H1 (cell line): ENCODE data around the gene ZNF575. TPM values are rescaled to one million over a fixed set of nuclear protein-coding genes. Genes with fewer than 3 reads are reported as not detected.

Experiments used
- CREB1 ChIP-seq: IDR thresholded peaks from 2 replicates; pipeline ENCODE4 v1.6.1; 2012; ENCODE audit warnings: inconsistent platforms
- FOSL1 ChIP-seq: IDR thresholded peaks from 2 replicates; pipeline ENCODE4 v1.6.1; 2011; ENCODE audit warnings: mild to moderate bottlenecking, low read depth, low read length, moderate library complexity; ENCODE audit not compliant: insufficient read depth
- MAFK ChIP-seq: IDR thresholded peaks from 2 replicates; pipeline ENCODE4 v1.6.1; 2012; ENCODE audit warnings: low read depth, mild to moderate bottlenecking, improper control_type of control experiment, low read length
- RNF2 ChIP-seq: fragments of 200-900, 300-1000 bp; sonication (generic); IDR thresholded peaks from 2 replicates; pipeline ENCODE4 v1.7.1; 2016; ENCODE audit warnings: borderline replicate concordance, low read depth, mild to moderate bottlenecking, antibody characterized with exemption, low read length; ENCODE audit not compliant: poor library complexity, severe bottlenecking; ENCODE audit errors: missing control alignments
- polyA plus RNA-seq, 7 experiments: library from polyadenylated mRNA; depleted of rRNA in 3 of 7; stranded (reverse) in 5 of 7; unstranded in 2 of 7; fragments of >200 nt in 5 of 7; fragments of 200-250 nt in 2 of 7; gene quantifications; 1 replicate in 5 of 7; 2 replicates in 1 of 7; 4 replicates in 1 of 7; pipeline versions ENCODE4 v1.2.1 to v1.2.3, GENCODE V29; 2011 to 2013; ENCODE audit warnings: missing spikeins in 2 of 7, mixed read lengths in 2 of 7
- total RNA-seq: library from RNA; stranded (reverse); fragmentation: NEBNext Ultra II Directional; extraction: Animal tissue kit (Norgen Biotek cat#: 25700); gene quantifications from 2 replicates; pipeline ENCODE4 v1.2.1, GENCODE V29; 2021
- TF ChIP-seq, protein P1 (sequence below): fragments of 300-600 bp; sonication (generic); IDR thresholded peaks from 2 replicates; pipeline ENCODE4 v1.7.1; 2012; ENCODE audit warnings: low read length, moderate library complexity, mild to moderate bottlenecking, inconsistent platforms; ENCODE audit not compliant: insufficient replicate concordance

The ZNF575 gene
- total and polyA plus RNA-seq, 2 of the 8 experiments (the other 6 are each of a cell fraction or from before 2014, with no cell fraction given), result 0.05 TPM; not detected in 1

DNA sequence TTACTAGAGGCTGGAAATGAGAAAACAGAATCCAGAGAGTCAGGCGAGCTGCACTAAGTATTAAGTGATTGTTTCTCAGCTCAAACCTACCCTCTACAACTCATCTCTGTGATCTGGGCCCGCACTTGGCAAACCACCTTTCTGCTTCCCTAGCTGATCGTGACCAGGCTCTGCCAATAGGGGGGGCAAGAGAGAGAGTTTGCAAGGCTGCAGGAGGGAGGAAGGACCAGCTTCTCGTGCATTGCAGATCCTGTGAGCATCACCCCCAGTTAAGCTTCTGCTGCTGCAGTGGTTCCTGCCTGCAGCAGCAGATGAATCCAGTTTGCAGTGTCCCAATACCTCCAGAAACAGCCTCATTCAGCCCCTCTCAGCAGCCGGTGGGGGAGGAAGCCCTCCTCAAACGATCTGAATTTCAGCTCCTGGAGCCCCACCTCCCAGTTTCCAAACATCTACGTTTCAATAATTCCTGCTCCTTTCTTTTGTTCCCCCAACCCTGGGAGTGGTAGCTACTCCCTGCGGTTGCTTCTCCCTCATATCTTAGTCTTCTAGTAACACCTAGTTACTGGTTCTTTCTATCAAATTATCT, 22.3 kb downstream of the ZNF575 start (continued):
- TF ChIP-seq, protein P1, sequence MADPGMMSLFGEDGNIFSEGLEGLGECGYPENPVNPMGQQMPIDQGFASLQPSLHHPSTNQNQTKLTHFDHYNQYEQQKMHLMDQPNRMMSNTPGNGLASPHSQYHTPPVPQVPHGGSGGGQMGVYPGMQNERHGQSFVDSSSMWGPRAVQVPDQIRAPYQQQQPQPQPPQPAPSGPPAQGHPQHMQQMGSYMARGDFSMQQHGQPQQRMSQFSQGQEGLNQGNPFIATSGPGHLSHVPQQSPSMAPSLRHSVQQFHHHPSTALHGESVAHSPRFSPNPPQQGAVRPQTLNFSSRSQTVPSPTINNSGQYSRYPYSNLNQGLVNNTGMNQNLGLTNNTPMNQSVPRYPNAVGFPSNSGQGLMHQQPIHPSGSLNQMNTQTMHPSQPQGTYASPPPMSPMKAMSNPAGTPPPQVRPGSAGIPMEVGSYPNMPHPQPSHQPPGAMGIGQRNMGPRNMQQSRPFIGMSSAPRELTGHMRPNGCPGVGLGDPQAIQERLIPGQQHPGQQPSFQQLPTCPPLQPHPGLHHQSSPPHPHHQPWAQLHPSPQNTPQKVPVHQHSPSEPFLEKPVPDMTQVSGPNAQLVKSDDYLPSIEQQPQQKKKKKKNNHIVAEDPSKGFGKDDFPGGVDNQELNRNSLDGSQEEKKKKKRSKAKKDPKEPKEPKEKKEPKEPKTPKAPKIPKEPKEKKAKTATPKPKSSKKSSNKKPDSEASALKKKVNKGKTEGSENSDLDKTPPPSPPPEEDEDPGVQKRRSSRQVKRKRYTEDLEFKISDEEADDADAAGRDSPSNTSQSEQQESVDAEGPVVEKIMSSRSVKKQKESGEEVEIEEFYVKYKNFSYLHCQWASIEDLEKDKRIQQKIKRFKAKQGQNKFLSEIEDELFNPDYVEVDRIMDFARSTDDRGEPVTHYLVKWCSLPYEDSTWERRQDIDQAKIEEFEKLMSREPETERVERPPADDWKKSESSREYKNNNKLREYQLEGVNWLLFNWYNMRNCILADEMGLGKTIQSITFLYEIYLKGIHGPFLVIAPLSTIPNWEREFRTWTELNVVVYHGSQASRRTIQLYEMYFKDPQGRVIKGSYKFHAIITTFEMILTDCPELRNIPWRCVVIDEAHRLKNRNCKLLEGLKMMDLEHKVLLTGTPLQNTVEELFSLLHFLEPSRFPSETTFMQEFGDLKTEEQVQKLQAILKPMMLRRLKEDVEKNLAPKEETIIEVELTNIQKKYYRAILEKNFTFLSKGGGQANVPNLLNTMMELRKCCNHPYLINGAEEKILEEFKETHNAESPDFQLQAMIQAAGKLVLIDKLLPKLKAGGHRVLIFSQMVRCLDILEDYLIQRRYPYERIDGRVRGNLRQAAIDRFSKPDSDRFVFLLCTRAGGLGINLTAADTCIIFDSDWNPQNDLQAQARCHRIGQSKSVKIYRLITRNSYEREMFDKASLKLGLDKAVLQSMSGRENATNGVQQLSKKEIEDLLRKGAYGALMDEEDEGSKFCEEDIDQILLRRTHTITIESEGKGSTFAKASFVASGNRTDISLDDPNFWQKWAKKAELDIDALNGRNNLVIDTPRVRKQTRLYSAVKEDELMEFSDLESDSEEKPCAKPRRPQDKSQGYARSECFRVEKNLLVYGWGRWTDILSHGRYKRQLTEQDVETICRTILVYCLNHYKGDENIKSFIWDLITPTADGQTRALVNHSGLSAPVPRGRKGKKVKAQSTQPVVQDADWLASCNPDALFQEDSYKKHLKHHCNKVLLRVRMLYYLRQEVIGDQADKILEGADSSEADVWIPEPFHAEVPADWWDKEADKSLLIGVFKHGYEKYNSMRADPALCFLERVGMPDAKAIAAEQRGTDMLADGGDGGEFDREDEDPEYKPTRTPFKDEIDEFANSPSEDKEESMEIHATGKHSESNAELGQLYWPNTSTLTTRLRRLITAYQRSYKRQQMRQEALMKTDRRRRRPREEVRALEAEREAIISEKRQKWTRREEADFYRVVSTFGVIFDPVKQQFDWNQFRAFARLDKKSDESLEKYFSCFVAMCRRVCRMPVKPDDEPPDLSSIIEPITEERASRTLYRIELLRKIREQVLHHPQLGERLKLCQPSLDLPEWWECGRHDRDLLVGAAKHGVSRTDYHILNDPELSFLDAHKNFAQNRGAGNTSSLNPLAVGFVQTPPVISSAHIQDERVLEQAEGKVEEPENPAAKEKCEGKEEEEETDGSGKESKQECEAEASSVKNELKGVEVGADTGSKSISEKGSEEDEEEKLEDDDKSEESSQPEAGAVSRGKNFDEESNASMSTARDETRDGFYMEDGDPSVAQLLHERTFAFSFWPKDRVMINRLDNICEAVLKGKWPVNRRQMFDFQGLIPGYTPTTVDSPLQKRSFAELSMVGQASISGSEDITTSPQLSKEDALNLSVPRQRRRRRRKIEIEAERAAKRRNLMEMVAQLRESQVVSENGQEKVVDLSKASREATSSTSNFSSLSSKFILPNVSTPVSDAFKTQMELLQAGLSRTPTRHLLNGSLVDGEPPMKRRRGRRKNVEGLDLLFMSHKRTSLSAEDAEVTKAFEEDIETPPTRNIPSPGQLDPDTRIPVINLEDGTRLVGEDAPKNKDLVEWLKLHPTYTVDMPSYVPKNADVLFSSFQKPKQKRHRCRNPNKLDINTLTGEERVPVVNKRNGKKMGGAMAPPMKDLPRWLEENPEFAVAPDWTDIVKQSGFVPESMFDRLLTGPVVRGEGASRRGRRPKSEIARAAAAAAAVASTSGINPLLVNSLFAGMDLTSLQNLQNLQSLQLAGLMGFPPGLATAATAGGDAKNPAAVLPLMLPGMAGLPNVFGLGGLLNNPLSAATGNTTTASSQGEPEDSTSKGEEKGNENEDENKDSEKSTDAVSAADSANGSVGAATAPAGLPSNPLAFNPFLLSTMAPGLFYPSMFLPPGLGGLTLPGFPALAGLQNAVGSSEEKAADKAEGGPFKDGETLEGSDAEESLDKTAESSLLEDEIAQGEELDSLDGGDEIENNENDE, result no peak
- no peak for TF ChIP-seq FOSL1
- TF ChIP-seq MAFK, result no peak
- peak; percentile 54; the same call in 1 of the 2 replicates for TF ChIP-seq CREB1
- no peak for TF ChIP-seq RNF2
- TF ChIP-seq, all 59 proteins: peak for 4
